CD4-positive, alpha-beta T cell treated with Interleukin-12 subunit alpha and Interleukin-12 subunit beta, for 1 hour (primary cell): ENCODE results near the gene LYSMD4.

ENCODE experiments used
- DNase-seq: peaks from one replicate; pipeline ENCODE4 v3.0.0-alpha.2; 2020

LYSMD4 gene

DNA sequence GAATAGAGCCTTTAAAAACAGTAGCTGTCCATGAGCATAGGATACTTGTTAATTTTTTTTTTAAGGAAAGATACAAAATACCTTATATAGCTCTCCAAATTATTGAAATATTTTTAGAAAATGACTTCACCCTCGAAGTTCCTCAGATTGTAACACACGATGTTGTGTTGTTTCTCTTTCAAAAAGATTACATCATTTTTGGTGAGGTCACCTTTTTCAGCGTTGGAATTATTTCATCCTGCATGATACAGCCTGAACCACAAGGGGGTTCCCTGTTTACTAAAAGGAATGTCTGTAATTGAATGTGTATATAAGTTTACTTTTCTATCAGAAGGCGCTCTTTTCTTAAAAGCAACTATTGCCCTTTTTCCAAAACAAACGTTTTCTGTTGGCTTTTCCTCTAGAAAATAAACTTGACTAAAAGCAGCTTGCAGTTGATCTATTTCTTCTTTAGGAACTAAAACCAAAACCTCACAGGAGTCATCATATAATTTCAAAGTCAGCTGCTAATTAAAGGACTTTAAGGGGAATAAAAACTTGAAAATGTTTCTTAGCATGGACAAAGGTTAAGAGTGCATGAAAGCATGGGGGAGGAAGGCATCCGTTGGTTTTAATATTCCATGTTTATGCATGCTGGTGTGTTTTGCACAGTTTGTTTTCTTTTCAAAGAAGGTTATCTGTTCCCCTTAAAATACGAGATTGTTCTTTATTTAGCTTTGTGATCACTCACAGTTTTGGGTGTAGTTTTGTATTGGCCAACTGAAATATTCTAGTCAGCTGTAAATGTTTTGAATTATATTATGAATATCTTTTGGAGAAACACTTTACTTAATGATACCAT, 29.4 kb downstream of the LYSMD4 start:
- peak; percentile 47 for DNase-seq

DNA sequence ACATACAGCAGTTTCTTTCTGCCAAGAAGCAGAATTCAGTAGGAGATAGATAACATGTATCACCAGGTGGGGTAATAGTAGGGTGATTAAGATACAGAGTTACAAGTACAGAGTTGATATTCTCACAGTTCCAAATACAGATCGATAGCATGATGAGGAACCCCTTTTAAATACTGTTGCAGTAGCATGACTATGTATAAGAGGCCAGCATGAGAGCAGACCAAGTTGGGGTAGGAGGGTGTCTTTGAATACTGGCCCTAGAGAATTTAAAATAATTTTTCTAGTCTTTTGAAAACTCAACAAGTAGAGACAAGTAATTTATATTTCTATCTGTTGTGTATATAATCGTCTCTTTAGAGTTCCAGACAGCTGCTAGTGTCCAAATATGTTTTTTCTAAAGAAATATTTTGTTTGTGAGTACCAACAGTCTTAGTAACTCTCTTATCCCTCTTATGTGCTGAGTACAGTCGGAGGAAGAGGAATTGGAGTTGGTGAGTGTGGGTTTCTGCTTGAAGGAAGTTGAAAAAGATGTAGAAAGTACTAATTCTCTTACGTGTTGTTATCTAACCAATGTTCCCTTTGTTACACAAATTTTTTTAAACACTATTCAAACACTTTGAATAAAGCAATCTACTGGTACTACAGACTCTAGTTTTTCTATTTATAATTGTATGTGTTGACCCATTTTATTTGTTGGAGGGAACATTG, 30.2 kb downstream of the LYSMD4 start:
- no peak for DNase-seq

DNA sequence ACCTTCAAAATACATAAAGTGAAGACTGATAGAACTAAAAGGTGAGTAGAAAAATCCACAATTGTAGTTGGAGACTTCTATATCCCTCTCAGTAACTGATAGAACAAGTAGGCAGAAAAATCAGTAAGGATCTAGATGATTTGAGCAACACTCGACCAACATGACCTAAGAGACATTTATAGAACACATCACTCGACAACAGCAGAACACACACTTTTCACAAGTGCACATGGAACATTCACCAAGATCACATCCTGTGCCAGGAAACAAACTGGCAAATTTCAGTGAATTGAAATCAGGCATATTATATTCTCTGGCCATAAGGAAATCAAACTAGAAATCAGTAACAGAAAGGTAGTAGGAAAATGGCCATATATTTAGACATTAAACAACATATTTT, 37.1 kb downstream of the LYSMD4 start:
- no peak for DNase-seq

DNA sequence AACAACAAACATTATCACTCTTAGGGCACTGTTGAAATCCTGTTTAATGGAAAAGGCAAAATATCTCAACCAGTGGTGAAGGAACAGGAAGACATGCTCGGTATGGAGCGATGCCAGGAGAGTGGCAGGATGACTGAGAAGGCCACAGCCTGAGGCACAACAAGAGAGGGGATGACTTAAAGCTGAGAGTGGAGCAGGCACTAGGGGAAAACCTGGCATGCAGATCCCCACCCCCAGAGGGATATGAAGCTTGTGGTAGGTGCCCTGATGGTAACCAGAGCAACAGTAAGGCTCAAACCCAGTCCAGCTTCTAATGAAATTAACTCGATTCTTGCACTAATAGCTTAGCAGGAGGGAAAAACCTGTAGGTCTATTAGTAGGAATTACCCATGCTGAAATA, 40.4 kb downstream of the LYSMD4 start:
- no peak for DNase-seq

DNA sequence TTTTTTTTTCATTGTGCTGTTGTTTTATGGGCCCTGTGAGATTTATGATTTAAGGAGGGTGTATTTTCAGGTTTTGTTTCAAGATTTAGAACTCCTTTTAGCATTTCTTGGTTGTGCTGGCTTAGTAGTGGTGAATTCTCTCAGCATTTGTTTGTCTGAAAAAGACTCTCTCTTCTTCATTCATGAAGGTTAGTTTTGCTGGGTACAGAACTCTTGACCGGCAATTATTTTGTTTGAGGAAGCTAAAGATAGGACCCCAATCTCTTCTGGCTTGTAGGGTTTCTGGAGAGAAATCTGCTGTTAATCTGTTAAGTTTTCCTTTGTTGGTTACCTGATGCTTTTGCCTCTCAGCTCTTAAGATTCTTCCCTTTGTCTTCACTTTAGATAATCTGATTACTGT, 46.9 kb downstream of the LYSMD4 start:
- no peak for DNase-seq

DNA sequence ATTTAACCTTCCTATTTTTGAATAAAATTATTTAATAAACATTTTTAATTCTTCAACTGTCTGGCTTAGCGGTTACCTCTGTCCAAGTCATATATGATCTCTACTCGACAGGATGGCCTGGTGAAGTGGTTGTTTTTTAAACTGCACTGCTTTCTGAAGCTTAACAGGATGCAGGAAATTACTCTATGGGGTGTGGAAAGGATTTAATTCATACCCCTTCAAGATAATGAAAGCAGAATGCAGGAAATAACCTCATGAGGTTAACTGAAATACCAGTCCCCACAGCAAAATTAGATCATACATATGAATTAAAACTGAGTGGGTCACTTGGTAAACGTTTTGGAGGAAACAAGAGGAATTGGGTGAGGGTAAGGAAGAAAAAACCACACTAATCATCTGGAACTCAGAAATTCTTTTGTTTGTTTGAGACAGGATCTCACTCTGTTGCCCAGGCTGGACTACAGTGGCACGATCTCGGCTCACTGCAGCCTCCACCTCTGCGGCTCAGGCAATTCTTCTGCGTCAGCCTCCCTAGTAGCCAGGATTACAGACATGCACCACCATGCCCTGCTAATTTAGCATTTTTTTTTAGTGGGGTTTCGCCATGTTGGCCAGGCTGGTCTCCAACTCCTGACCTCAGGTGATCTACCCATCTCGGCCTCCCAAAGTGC, 50.1 kb downstream of the LYSMD4 start:
- no peak for DNase-seq

DNA sequence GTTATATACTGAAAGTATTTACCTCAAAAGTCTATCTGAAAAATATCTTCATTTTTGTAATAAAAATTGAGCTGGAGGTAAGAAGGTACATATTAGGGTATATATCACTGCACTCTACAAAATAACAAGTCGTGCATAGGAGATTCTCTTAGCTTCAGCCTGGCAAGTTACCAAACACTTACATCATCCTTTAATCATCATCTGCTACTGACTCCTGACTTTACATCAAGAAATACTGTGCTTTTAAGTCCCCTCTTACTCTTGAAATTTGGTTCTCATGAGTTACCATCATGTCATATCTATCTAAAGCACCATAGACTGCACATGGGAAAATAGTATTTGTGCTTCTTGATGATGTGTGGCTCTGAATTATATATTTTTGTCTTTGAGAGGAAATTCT, 50.8 kb downstream of the LYSMD4 start:
- no peak for DNase-seq

DNA sequence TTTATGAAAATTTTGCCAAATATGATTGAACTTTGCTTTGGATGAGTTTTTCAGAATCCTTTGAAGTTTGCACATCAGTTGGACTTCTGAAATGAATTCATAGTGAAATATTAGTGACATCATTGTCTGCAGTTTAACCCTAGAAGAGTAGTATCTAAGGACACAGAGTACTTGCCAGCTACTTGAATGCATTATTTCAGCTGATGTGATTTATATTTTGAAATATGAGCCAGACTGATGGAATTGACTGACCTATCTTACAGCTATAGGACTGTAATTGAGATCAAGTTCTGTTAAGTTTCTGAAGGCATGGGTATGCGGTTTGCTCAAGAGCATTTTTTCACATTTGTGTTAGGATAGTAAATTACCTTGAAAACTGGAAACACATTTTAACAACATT, 51.2 kb downstream of the LYSMD4 start:
- DNase-seq, result no peak

DNA sequence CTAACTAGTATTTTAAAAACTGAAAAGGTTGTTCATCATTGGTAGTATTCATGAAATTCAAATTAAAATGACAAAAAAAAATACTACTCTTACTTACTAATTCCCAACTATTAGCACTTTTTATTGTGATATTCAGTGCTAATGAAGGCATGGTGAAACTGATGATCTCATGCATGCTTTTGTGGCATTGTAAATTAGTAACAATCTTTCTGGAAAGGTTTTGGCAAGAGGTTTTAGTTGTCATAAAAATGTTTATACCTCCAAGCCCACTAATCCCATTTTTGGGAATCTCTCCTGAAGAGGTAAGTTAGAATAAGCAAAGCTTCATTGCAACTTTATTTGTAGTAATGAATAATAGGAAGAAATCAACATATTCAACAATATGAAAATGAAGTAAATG, 53.0 kb downstream of the LYSMD4 start:
- no peak for DNase-seq

DNA sequence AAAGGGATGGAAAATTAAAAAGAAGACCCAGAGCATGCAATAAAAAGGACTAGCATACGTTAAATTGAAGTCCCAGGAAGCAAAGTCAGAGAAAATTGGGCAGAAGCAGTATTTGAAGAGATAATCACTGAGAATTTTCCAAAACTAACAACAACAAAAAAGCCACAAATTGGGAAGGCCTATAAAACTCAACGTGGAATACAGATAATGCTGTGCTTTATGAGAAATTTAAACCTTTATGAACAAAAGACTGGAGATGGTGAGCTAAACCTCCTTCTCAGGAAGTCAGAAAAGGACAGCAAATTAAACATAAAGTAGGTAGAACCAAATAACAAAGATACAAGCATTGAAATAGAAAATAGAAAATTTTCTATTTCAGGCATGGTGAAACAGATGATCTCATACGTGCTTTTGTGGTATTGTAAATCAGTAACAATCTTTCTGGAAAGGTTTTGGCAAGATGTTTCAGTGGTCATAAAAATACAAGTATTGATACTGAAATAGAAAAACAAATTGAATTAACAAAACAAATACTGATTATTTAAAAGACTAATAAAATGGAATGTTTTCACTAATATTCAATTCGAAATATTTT, 55.6 kb downstream of the LYSMD4 start:
- DNase-seq, result no peak
